Transverse colon (tissue), 4 donors: Measurements from ENCODE around the gene FUS.

Experiments used
- EP300 ChIP-seq: sonication (generic); formaldehyde crosslinking; IDR thresholded peaks from one replicate; pipeline ENCODE4 v1.6.1; 2017; ENCODE audit warnings: antibody characterized with exemption, low read depth
- POLR2A ChIP-seq: fragments of 450-650 bp; IDR thresholded peaks from one replicate; pipeline ENCODE4 v1.6.1; 2016; ENCODE audit warnings: antibody characterized with exemption, mild to moderate bottlenecking, moderate library complexity
- POLR2AphosphoS5 ChIP-seq, 3 donors: sonication (generic); formaldehyde crosslinking; IDR thresholded peaks; one replicate each; pipeline ENCODE4 v1.6.1; 2016; ENCODE audit warnings: antibody characterized with exemption in 3 of 3
- TF ChIP-seq, protein P1 (sequence below), 5 experiments: fragments of 200-600 bp in 3 of 5; fragments of 450-650 bp in 2 of 5; sonication (generic) in 3 of 5; IDR thresholded peaks; 1 replicate in 2 of 5; 2 replicates in 3 of 5; pipeline ENCODE4 v1.5.1; 2016 to 2017; ENCODE audit warnings: antibody characterized with exemption in 5 of 5, inconsistent platforms in 3 of 5, mild to moderate bottlenecking in 2 of 5, moderate library complexity in 1 of 5

DNA sequence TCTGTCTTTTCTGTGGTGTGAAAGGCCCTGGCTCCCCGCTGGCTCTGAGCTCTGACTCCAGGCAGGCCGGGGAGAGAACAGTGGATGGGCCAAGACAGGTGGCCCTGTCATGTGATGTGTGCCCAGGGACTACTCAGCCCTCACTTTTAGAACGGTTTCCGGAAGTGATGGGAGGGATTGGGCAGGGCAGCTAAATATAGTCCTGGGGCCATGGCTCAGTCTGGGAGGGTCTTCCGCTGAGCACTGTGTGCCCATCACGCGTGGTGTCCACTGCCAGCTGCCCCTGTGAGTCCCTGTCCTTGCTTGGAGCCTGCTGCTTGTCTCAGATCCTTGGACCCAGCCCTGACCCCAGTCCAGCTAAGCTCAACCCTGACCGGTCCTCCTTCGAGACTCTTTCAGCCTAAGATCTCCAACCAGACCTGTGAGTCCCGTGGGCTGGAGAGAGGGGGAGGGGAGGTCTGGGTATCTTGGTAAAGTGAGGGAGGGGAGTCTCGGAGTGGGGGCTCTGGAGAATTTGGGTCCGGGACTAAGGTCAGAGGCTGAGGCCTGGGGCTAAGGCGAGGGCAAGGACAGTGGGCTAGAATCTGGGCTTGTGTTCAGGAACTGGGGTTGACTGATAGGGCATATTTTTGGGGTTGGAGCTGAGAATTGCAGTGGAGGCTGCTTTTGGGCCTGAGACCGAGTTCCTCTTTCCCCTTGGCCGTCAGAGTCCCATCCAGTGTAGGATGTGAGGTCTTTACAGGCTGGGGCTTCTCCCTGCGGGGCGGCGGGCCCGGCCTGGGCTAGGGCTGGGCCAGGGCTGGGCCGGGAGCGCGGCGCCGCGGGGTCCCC lies 34.2 kb downstream of the FUS start, which contains the start of gene TRIM72:
- TF ChIP-seq EP300 (no peak), POLR2AphosphoS5 (IDR thresholded peaks at IDR 0.05) (no peak), POLR2A (no peak)
- TF ChIP-seq, protein P1, sequence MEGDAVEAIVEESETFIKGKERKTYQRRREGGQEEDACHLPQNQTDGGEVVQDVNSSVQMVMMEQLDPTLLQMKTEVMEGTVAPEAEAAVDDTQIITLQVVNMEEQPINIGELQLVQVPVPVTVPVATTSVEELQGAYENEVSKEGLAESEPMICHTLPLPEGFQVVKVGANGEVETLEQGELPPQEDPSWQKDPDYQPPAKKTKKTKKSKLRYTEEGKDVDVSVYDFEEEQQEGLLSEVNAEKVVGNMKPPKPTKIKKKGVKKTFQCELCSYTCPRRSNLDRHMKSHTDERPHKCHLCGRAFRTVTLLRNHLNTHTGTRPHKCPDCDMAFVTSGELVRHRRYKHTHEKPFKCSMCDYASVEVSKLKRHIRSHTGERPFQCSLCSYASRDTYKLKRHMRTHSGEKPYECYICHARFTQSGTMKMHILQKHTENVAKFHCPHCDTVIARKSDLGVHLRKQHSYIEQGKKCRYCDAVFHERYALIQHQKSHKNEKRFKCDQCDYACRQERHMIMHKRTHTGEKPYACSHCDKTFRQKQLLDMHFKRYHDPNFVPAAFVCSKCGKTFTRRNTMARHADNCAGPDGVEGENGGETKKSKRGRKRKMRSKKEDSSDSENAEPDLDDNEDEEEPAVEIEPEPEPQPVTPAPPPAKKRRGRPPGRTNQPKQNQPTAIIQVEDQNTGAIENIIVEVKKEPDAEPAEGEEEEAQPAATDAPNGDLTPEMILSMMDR (IDR thresholded peaks at IDR 0.05) = no peak
